ENCODE measurements around the gene DEDD.

DEDD gene

GRCh38 chr1:161172776-161173376, 40.4 kb upstream of the DEDD start:
- TF ChIP-seq TAF1 (IDR thresholded peaks at IDR 0.05; ENCODE audit: borderline replicate concordance, low read depth, low read length) (no peak), POLR2A (IDR thresholded peaks at IDR 0.05; ENCODE audit: low read depth, low read length) (no peak), POLR2AphosphoS5 (IDR thresholded peaks at IDR 0.05; ENCODE audit: low read depth, low read length) (no peak)
- DNase-seq (ENCODE audit: insufficient read length) = no peak
- FAIRE-seq = no peak

- no peak for TF ChIP-seq TAF1 (IDR thresholded peaks at IDR 0.05; ENCODE audit: borderline replicate concordance, low read depth, low read length)
- no peak for TF ChIP-seq POLR2A (IDR thresholded peaks at IDR 0.05; ENCODE audit: low read depth, low read length)
- TF ChIP-seq POLR2AphosphoS5 (IDR thresholded peaks at IDR 0.05; ENCODE audit: low read depth, low read length) = no peak
Observed at GRCh38 chr1:161172349-161172748, 39.9 kb upstream of the DEDD start.

GRCh38 chr1:161171696-161172095, 39.2 kb upstream of the DEDD start:
- TF ChIP-seq POLR2AphosphoS5 (IDR thresholded peaks at IDR 0.05; ENCODE audit: low read depth, low read length) = no peak
- no peak for TF ChIP-seq POLR2A (IDR thresholded peaks at IDR 0.05; ENCODE audit: low read depth, low read length)
- TF ChIP-seq TAF1 (IDR thresholded peaks at IDR 0.05; ENCODE audit: borderline replicate concordance, low read depth, low read length) = no peak
- FAIRE-seq (no peak), DNase-seq (ENCODE audit: insufficient read length) (no peak)

More at GRCh38 chr1:161172349-161172748, 39.9 kb upstream of the DEDD start:
- FAIRE-seq = no peak
- DNase-seq (ENCODE audit: insufficient read length) = no peak

- TF ChIP-seq POLR2AphosphoS5 (IDR thresholded peaks at IDR 0.05; ENCODE audit: low read depth, low read length) (no peak), POLR2A (IDR thresholded peaks at IDR 0.05; ENCODE audit: low read depth, low read length) (no peak), TAF1 (IDR thresholded peaks at IDR 0.05; ENCODE audit: borderline replicate concordance, low read depth, low read length) (no peak)
- FAIRE-seq (no peak), DNase-seq (ENCODE audit: insufficient read length) (no peak)
Observed at GRCh38 chr1:161171191-161171590, 38.7 kb upstream of the DEDD start.

- DNase-seq (ENCODE audit: insufficient read length) (no peak), FAIRE-seq (no peak)
- TF ChIP-seq POLR2AphosphoS5 (IDR thresholded peaks at IDR 0.05; ENCODE audit: low read depth, low read length) (no peak), TAF1 (IDR thresholded peaks at IDR 0.05; ENCODE audit: borderline replicate concordance, low read depth, low read length) (no peak), POLR2A (IDR thresholded peaks at IDR 0.05; ENCODE audit: low read depth, low read length) (no peak)
Observed at GRCh38 chr1:161168906-161169305, 36.4 kb upstream of the DEDD start.

GRCh38 chr1:161166669-161167548, 34.4 kb upstream of the DEDD start:
- FAIRE-seq = no peak
- no peak for TF ChIP-seq POLR2AphosphoS5 (IDR thresholded peaks at IDR 0.05; ENCODE audit: low read depth, low read length)
- no peak for TF ChIP-seq TAF1 (IDR thresholded peaks at IDR 0.05; ENCODE audit: borderline replicate concordance, low read depth, low read length)
- TF ChIP-seq POLR2A (IDR thresholded peaks at IDR 0.05; ENCODE audit: low read depth, low read length) = no peak
- DNase-seq (ENCODE audit: insufficient read length) = no peak

GRCh38 chr1:161165742-161166668, 33.5 kb upstream of the DEDD start, which contains the start of gene PPOX:
TSS of gene PPOX (plus strand) at chr1:161166426. CDS start at chr1:161166848, 422 bp downstream.
- FAIRE-seq (peak; percentile 97), DNase-seq (ENCODE audit: insufficient read length) (peak; percentile 86)
- peak; percentile 88 for TF ChIP-seq POLR2AphosphoS5 (IDR thresholded peaks at IDR 0.05; ENCODE audit: low read depth, low read length)
- peak; percentile 29; the same call in 1 of the 2 replicates for TF ChIP-seq TAF1 (IDR thresholded peaks at IDR 0.05; ENCODE audit: borderline replicate concordance, low read depth, low read length)
- peak; percentile 94 for TF ChIP-seq POLR2A (IDR thresholded peaks at IDR 0.05; ENCODE audit: low read depth, low read length)

- no peak for FAIRE-seq
- DNase-seq (ENCODE audit: insufficient read length) = no peak
- no peak for TF ChIP-seq TAF1 (IDR thresholded peaks at IDR 0.05; ENCODE audit: borderline replicate concordance, low read depth, low read length)
- TF ChIP-seq POLR2A (IDR thresholded peaks at IDR 0.05; ENCODE audit: low read depth, low read length) = no peak
- no peak for TF ChIP-seq POLR2AphosphoS5 (IDR thresholded peaks at IDR 0.05; ENCODE audit: low read depth, low read length)
Observed at GRCh38 chr1:161164901-161165610, 32.6 kb upstream of the DEDD start.

GRCh38 chr1:161163793-161164192, 31.3 kb upstream of the DEDD start:
- TF ChIP-seq POLR2A (IDR thresholded peaks at IDR 0.05; ENCODE audit: low read depth, low read length) = no peak
- no peak for TF ChIP-seq TAF1 (IDR thresholded peaks at IDR 0.05; ENCODE audit: borderline replicate concordance, low read depth, low read length)
- TF ChIP-seq POLR2AphosphoS5 (IDR thresholded peaks at IDR 0.05; ENCODE audit: low read depth, low read length) = no peak
- no peak for FAIRE-seq

GRCh38 chr1:161162806-161163205, 30.3 kb upstream of the DEDD start:
- FAIRE-seq = no peak
- no peak for TF ChIP-seq TAF1 (IDR thresholded peaks at IDR 0.05; ENCODE audit: borderline replicate concordance, low read depth, low read length)
- no peak for TF ChIP-seq POLR2AphosphoS5 (IDR thresholded peaks at IDR 0.05; ENCODE audit: low read depth, low read length)
- TF ChIP-seq POLR2A (IDR thresholded peaks at IDR 0.05; ENCODE audit: low read depth, low read length) = no peak
- no peak for DNase-seq (ENCODE audit: insufficient read length)

More at GRCh38 chr1:161163793-161164192, 31.3 kb upstream of the DEDD start:
- no peak for DNase-seq (ENCODE audit: insufficient read length)
